Forelimb muscle (tissue), 1 donor: ENCODE results near the gene LUC7L3. TPM values are rescaled to one million over a fixed set of nuclear protein-coding genes. Genes with fewer than 3 reads are reported as not detected.
A peak's percentile ranks its signal among the peaks of the same experiment; 100 is the strongest.
"Not testable (repeated sequence)": the region's sequence is repeated elsewhere in the genome, so short reads cannot be mapped to it uniquely, and the experiment has no call there.

ENCODE experiments used
- DNase-seq: peaks from one replicate; pipeline ENCODE4 v3.0.0-alpha.2; 2013; ENCODE audit warnings: low read depth
- polyA plus RNA-seq: library from polyadenylated mRNA; unstranded; fragments of 120-200 nt; gene quantifications from one replicate; pipeline ENCODE4 v1.2.1, GENCODE V29; 2013; ENCODE audit not compliant: insufficient read length

LUC7L3 gene, protein sequence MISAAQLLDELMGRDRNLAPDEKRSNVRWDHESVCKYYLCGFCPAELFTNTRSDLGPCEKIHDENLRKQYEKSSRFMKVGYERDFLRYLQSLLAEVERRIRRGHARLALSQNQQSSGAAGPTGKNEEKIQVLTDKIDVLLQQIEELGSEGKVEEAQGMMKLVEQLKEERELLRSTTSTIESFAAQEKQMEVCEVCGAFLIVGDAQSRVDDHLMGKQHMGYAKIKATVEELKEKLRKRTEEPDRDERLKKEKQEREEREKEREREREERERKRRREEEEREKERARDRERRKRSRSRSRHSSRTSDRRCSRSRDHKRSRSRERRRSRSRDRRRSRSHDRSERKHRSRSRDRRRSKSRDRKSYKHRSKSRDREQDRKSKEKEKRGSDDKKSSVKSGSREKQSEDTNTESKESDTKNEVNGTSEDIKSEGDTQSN
- 299 TPM for polyA plus RNA-seq

DNA sequence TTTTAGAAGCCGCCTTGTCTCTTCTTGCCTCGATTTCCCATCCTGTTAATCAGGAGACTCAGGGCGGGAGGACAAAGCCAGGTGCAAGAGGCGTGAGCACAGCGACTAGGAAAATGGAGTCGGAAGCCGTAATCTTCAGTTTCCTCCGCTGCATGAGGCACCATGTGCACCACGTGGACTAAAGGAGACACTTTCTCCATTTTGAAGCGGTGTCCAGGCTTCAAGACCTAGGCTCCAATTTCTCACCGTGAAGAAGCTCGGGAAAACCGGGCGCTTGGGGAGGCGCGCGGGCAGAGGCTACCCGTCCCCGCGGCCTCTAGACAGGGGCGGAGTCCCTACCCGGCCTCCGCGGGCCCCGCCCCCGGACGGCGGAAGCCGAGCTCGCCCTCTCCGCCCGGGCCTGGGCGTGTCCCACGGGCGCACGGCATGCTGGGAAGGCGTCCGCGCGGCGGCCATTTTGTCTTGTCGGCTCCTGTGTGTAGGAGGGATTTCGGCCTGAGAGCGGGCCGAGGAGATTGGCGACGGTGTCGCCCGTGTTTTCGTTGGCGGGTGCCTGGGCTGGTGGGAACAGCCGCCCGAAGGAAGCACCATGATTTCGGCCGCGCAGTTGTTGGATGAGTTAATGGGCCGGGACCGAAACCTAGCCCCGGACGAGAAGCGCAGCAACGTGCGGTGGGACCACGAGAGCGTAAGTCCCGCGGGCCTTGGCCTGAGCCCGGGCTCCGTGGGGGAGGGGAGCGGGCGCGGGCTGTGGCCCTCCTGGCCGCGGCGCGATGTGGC is at the start of gene LUC7L3:
LUC7L3 (plus strand) TSS at position 460 of the 780 bp plus-strand sequence; CDS start at position 590, 130 bp downstream.
- peak; percentile 81 for DNase-seq

GRCh38 chr17:50672071-50672470 is 47.3 kb upstream of the LUC7L3 start:
- no peak for DNase-seq

- no peak for DNase-seq
Measured at GRCh38 chr17:50672831-50673551, 46.4 kb upstream of the LUC7L3 start.

DNA sequence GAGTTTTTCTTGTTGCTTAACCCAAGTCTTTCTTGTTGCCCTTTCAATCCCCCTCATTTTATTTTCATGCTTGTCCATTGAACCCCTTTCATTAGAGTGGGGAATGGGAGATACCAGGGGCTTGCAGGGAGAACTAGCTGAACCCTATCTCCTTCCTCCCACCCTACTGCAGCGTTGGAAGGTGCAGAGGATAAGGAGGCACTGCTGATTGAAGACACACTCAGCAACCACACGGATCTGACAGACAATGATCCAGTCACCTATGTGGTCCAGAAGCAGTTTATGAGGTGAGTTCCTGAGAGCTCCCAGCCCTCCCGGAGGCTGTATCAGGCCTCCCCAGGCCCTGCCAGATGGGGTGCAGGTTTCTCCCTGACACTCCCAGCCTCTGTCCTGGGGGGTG is 44.2 kb upstream of the LUC7L3 start:
- no peak for DNase-seq

GRCh38 chr17:50675627-50676026 is 43.8 kb upstream of the LUC7L3 start:
- no peak for DNase-seq

DNA sequence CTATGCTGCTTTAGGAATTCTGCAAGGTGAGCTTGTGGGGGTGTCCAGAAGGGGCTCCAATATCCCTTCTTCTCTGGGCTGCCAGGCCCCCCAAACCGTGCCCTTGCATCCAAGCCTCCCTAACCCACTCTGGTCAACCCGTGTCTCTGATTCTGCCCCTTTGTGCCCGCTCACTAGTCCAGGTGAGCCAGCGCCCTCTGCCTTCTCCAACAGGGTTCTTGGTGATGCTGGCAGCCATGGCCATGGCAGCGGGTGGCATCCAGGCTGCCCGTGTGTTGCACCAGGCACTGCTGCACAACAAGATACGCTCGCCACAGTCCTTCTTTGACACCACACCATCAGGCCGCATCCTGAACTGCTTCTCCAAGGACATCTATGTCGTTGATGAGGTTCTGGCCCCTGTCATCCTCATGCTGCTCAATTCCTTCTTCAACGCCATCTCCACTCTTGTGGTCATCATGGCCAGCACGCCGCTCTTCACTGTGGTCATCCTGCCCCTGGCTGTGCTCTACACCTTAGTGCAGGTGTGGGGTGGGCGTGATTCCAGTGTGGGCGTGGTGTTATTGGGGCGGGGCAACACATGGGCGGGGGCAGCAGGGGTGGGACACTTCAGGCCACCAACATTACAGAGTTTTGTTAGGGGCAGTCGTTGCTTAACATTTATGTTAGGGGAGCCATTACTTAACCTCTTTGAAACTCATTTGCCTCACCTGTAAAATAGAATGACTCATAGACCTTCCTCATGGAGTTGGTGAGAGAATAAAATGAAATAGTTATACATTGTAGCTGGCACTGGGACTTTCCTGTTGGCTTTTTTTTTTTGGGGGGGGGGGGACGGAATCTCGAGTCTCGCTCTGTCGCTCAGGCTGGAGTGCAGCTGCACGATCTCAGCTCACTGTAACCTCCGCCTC is 43.1 kb upstream of the LUC7L3 start:
- no peak for DNase-seq

DNA sequence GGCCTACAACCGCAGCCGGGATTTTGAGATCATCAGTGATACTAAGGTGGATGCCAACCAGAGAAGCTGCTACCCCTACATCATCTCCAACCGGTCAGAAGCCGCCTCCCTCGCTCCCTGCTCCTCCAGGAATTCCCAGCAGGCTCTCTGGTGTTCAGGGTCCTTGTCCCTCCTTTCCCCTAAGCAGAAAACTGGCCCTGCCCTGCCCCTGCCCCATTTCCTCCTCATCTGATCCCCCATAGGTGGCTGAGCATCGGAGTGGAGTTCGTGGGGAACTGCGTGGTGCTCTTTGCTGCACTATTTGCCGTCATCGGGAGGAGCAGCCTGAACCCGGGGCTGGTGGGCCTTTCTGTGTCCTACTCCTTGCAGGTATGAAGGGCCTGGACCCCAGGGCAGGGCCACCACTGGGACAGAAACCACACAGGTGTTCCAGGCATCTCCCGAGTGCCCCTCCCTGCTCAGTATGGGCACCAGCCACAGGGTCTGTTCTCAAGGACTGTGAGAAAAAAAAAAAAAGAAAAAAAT is 41.5 kb upstream of the LUC7L3 start:
- no peak for DNase-seq

DNA sequence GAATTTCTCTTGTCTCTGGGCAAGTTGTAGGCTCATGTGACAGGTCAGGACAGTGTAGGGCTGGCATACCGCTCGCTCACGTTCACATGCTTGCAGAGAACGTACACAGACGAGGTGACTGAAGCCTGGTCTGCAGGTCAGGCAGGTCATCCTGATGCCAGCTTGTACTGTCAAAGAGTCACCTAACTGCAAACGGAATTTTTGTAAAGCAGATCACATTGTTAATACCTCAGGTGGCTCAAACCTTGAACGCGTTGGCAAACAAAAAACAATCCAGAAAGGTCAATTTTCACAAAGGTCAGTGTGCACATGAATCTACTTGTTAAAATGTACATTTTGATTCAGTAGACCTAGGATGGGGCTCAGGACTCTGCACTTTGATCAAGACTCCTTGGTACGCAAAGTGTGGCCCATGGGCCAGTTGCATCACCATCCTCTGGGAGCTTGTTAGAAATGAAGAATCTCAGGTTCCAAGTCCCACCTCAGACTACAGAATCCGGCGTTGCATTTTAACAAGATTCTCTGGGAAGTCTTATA is 40.3 kb upstream of the LUC7L3 start:
- DNase-seq: no peak

GRCh38 chr17:50680126-50680525 is 39.3 kb upstream of the LUC7L3 start:
- DNase-seq: no peak

DNA sequence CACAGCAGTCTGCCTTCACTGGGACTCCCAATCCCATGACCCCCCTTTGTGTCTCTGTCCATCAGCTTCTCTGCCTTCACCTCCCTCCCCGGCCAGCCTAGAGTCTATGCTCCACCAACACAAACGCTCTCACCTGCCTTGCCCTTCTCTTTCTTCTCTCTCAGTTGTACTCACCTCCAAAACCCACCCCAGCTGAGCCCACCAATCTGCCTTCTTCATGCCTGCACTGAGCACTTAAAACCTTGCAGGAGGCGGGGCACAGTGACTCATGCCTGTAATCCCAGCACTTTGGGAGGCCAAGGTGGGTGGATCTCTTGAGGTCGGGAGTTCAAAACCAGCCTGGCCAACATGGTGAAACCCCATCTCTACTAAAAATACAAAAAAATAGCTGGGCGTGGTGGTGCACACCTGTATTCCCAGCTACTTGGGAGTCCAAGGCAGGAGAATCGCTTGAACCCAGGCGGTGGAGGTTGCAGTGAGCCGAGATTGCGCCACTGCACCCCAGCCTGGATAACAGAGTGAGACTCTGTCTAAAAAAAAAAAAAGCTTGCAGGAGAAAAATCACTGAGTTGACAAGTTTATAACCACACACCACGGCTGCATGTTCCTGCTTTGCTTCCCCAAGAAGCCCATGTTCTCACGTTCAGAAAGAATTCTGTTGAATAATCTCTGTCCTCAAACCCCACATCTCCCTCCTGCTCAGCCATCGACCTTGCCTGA is 38.7 kb upstream of the LUC7L3 start:
- not testable (repeated sequence) for DNase-seq

- peak; percentile 75 for DNase-seq
Measured at GRCh38 chr17:50681263-50682200, 37.9 kb upstream of the LUC7L3 start.

- DNase-seq: no peak
Measured at GRCh38 chr17:50682441-50682840, 37.0 kb upstream of the LUC7L3 start.

DNA sequence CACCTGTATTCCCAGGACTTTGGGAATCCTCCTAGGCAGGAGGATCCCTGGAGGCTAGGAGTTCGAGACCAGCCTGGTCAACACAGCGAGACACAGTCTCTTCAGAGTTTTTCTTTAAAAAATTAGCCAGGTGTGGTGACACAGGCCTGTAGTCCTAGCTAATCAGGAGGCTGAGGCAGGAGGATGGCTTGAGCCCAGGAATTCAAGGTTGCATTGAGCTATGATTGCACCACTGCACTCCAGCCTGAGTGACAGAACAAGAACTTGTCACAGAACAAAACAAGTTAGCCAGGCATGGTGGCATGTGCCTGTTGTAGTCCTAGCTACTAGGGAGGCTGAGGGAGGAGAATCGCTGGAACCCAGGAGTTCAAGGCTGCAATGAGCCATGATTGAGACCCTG is 36.5 kb upstream of the LUC7L3 start:
- no peak for DNase-seq

DNA sequence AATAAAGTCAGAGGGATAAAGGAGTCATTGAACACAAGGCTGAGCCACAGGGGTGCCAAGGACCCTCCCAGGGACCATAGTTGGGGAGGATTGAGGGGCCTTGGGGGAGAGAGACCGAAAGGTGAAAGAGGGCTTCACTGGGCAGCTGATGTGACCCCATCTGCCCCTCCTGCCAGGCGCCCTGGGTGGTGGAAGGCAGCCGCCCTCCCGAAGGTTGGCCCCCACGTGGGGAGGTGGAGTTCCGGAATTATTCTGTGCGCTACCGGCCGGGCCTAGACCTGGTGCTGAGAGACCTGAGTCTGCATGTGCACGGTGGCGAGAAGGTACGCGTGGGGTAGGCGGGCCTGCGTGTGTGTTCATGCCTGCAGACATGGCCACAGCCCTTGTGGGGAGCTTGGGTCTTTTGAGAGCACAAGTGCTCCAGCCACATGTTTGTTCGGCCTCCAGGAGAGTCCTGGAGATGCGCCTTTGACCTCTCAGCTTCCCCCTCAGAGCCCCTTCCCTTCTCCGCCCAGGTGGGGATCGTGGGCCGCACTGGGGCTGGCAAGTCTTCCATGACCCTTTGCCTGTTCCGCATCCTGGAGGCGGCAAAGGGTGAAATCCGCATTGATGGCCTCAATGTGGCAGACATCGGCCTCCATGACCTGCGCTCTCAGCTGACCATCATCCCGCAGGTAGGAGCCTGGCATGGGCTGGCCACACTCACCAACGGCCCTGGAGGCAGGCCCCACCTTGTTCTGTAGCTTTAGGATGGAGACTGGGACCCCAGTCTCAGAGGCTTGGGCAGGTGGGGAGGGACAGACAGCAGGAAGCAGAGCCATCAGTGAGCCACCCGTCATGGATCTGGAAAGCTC is 35.7 kb upstream of the LUC7L3 start:
- DNase-seq: no peak

- no peak for DNase-seq
Measured at GRCh38 chr17:50684288-50684611, 35.2 kb upstream of the LUC7L3 start.

- DNase-seq: no peak
Measured at GRCh38 chr17:50684612-50685333, 34.6 kb upstream of the LUC7L3 start.

- no peak for DNase-seq
Measured at GRCh38 chr17:50685334-50685665, 34.1 kb upstream of the LUC7L3 start.
